H9 (cell line): ENCODE measurements around the gene CALM1. TPM values are rescaled to one million over a fixed set of nuclear protein-coding genes. Genes with fewer than 3 reads are reported as not detected.

Source experiments
- DNase-seq: peaks from one replicate; pipeline ENCODE4 v3.0.0-alpha.2; 2017
- H2AFZ ChIP-seq: one replicate; pipeline ENCODE4 v1.6.1; 2013; ENCODE audit warnings: mild to moderate bottlenecking, low read length, control low read depth, moderate library complexity
- H2AK5ac ChIP-seq: 2 replicates; pipeline ENCODE4 v1.6.1; 2013; ENCODE audit warnings: low read length, control low read depth, mixed read lengths; ENCODE audit not compliant: insufficient read length
- H2BK120ac ChIP-seq: one replicate; pipeline ENCODE4 v1.6.1; 2013; ENCODE audit warnings: low read depth, mild to moderate bottlenecking, low read length, control low read depth, inconsistent platforms; ENCODE audit not compliant: poor library complexity, severe bottlenecking
- H2BK12ac ChIP-seq: 2 replicates; pipeline ENCODE4 v1.6.1; 2013; ENCODE audit warnings: low read length, control low read depth, mixed read lengths, low read depth; ENCODE audit not compliant: insufficient read length
- H2BK15ac ChIP-seq: 2 replicates; pipeline ENCODE4 v1.6.1; 2013; ENCODE audit warnings: low read depth, low read length, control low read depth
- H2BK20ac ChIP-seq: one replicate; pipeline ENCODE4 v1.6.1; 2013; ENCODE audit warnings: low read depth, mild to moderate bottlenecking, low read length, control low read depth, inconsistent platforms; ENCODE audit not compliant: poor library complexity, severe bottlenecking
- H2BK5ac ChIP-seq: 2 replicates; pipeline ENCODE4 v1.6.1; 2013; ENCODE audit warnings: low read length, control low read depth, mixed read lengths; ENCODE audit not compliant: insufficient read length
- H3K14ac ChIP-seq: 2 replicates; pipeline ENCODE4 v1.6.1; 2013; ENCODE audit warnings: low read length, control low read depth; ENCODE audit not compliant: insufficient read depth
- H3K18ac ChIP-seq: 2 replicates; pipeline ENCODE4 v1.6.1; 2013; ENCODE audit warnings: low read depth, mild to moderate bottlenecking, mixed read lengths, low read length, control low read depth; ENCODE audit not compliant: insufficient read length
- H3K23ac ChIP-seq: 2 replicates; pipeline ENCODE4 v1.6.1; 2013; ENCODE audit warnings: low read length, control low read depth, mixed read lengths, low read depth; ENCODE audit not compliant: insufficient read length
- H3K23me2 ChIP-seq: 2 replicates; pipeline ENCODE4 v1.6.1; 2013; ENCODE audit warnings: low read depth, mild to moderate bottlenecking, mixed read lengths, low read length, control low read depth; ENCODE audit not compliant: insufficient read length, poor library complexity, severe bottlenecking
- H3K27ac ChIP-seq: 2 replicates; pipeline ENCODE4 v1.5.1; 2013; ENCODE audit warnings: low read length, control low read depth, mixed read lengths, low read depth; ENCODE audit not compliant: insufficient read length
- H3K27me3 ChIP-seq: 2 replicates; pipeline ENCODE4 v1.6.1; 2013; ENCODE audit warnings: low read length, control low read depth, inconsistent platforms; ENCODE audit not compliant: insufficient read depth
- H3K4ac ChIP-seq: 2 replicates; pipeline ENCODE4 v1.6.1; 2013; ENCODE audit warnings: low read depth, mild to moderate bottlenecking, control low read depth, inconsistent platforms, low read length, moderate library complexity
- H3K4me1 ChIP-seq: 2 replicates; pipeline ENCODE4 v1.6.1; 2013; ENCODE audit warnings: low read length, control low read depth, inconsistent platforms; ENCODE audit not compliant: insufficient read depth
- H3K4me2 ChIP-seq: 2 replicates; pipeline ENCODE4 v1.6.1; 2013; ENCODE audit warnings: low read length, control low read depth, mixed read lengths; ENCODE audit not compliant: insufficient read length, insufficient read depth
- H3K56ac ChIP-seq: 2 replicates; pipeline ENCODE4 v1.6.1; 2013; ENCODE audit warnings: low read depth, mild to moderate bottlenecking, mixed read lengths, low read length, control low read depth; ENCODE audit not compliant: insufficient read length
- H3K79me1 ChIP-seq: 2 replicates; pipeline ENCODE4 v1.6.1; 2013; ENCODE audit warnings: low read depth, mild to moderate bottlenecking, moderate library complexity, low read length, control low read depth, inconsistent platforms; ENCODE audit not compliant: insufficient read depth, poor library complexity, severe bottlenecking
- H3K79me2 ChIP-seq: 2 replicates; pipeline ENCODE4 v1.6.1; 2013; ENCODE audit warnings: low read length, control low read depth, inconsistent platforms; ENCODE audit not compliant: insufficient read depth
- H3K9ac ChIP-seq: 2 replicates; pipeline ENCODE4 v1.6.1; 2013; ENCODE audit warnings: low read length, control low read depth, mixed read lengths; ENCODE audit not compliant: insufficient read length; ENCODE audit errors: extremely low read depth
- H3K9me3 ChIP-seq: one replicate; pipeline ENCODE4 v1.6.1; 2013; ENCODE audit warnings: low read depth, low read length, inconsistent platforms; ENCODE audit not compliant: control insufficient read depth
- H3T11ph ChIP-seq: one replicate; pipeline ENCODE4 v1.6.1; 2013; ENCODE audit warnings: mild to moderate bottlenecking, low read length, control low read depth, inconsistent platforms
- H4K20me1 ChIP-seq: one replicate; pipeline ENCODE4 v1.6.1; 2013; ENCODE audit not compliant: control insufficient read depth, insufficient read length, insufficient read depth
- H4K5ac ChIP-seq: 2 replicates; pipeline ENCODE4 v1.6.1; 2013; ENCODE audit warnings: low read depth, mild to moderate bottlenecking, mixed read lengths, low read length, control low read depth; ENCODE audit not compliant: insufficient read length
- H4K8ac ChIP-seq: replicated peaks from 2 replicates; pipeline ENCODE4 v1.6.1; 2013; ENCODE audit warnings: low read length, control low read depth, mixed read lengths, low read depth; ENCODE audit not compliant: insufficient read length
- H4K91ac ChIP-seq: 2 replicates; pipeline ENCODE4 v1.6.1; 2013; ENCODE audit warnings: low read depth, mild to moderate bottlenecking, moderate library complexity, mixed read lengths, low read length, control low read depth; ENCODE audit not compliant: insufficient read length
- H3K27ac Mint-ChIP-seq, 3 experiments: 2 replicates in 2 of 3; 3 replicates in 1 of 3; pipeline ENCODE4 v1.8.0; 2020 to 2021; ENCODE audit warnings: mixed read lengths in 3 of 3, mild to moderate bottlenecking in 1 of 3, moderate library complexity in 1 of 3
- H3K27me3 Mint-ChIP-seq: 2 replicates; pipeline ENCODE4 v1.8.0; 2021; ENCODE audit warnings: low read depth, mild to moderate bottlenecking, moderate library complexity, mixed read lengths
- H3K36me3 Mint-ChIP-seq, 3 experiments: 2 replicates in 2 of 3; 3 replicates in 1 of 3; pipeline ENCODE4 v1.8.0; 2020 to 2021; ENCODE audit warnings: low read depth in 3 of 3, mixed read lengths in 3 of 3; ENCODE audit not compliant: insufficient read depth in 1 of 3
- H3K4me1 Mint-ChIP-seq, 2 experiments: 2 replicates each; pipeline ENCODE4 v1.8.0; 2020; ENCODE audit warnings: mixed read lengths in 2 of 2
- H3K4me3 Mint-ChIP-seq, 2 experiments: 2 replicates in 1 of 2; 3 replicates in 1 of 2; pipeline ENCODE4 v1.8.0; 2020 to 2021; ENCODE audit warnings: mild to moderate bottlenecking in 2 of 2, mixed read lengths in 2 of 2, moderate library complexity in 1 of 2
- H3K9me3 Mint-ChIP-seq, 2 experiments: 2 replicates in 1 of 2; 3 replicates in 1 of 2; pipeline ENCODE4 v1.8.0; 2020; ENCODE audit warnings: mild to moderate bottlenecking in 2 of 2, mixed read lengths in 2 of 2, moderate library complexity in 1 of 2
- CTCF ChIP-seq: fragments of 200-600 bp; sonication (generic); conservative IDR thresholded peaks from 3 replicates; pipeline ENCODE4 v1.8.0; 2021; ENCODE audit warnings: antibody characterized with exemption, mild to moderate bottlenecking
- WGBS: extraction: QIAGEN DNeasy Blood & Tissue Kit; methylation state at CpG from one replicate; pipeline ENCODE4 v1.1.7; 2013; ENCODE audit warnings: missing lambda C conversion rate, low lambda C conversion rate, mixed read lengths; ENCODE audit not compliant: insufficient read length; ENCODE audit errors: extremely low coverage; 5-methylcytosine and 5-hydroxymethylcytosine counted together
- total RNA-seq: library from RNA; stranded (reverse); gene quantifications from 2 replicates; pipeline ENCODE4 v1.2.1, GENCODE V29; 2021

CALM1 gene
- total RNA-seq, 1 experiment from 2014 or later: 354 TPM

GRCh38 chr14:90408713-90409112, 11.9 kb downstream of the CALM1 start:
- DNase-seq: no peak
- no CpG with 5 or more reads among the region's 6 CpGs for WGBS
- peaks cover 15 to 29% (median 23%) of the 10 kb centered on the region in 3 experiments for H3K36me3 Mint-ChIP-seq
- no peaks in the 10 kb centered on the region for H3K4me1 ChIP-seq
- no peak overlapping the region for H3K23ac ChIP-seq
- no peaks in the 10 kb centered on the region for H3K79me1 ChIP-seq
- H2AK5ac ChIP-seq: no peak overlapping the region
- H3K23me2 ChIP-seq: no peaks in the 10 kb centered on the region
- no peaks in the 10 kb centered on the region for H3K79me2 ChIP-seq
- peak overlapping the region in 1 of 3 experiments; percentile 1; a peak in 3 of 7 replicates for H3K27ac Mint-ChIP-seq
- H3K4me1 Mint-ChIP-seq: peaks cover 7 to 12% of the 10 kb centered on the region in 2 experiments
- no peaks in the 10 kb centered on the region for H3K27me3 Mint-ChIP-seq
- no peak overlapping the region for H3K14ac ChIP-seq
- H2BK15ac ChIP-seq: no peak overlapping the region
- no peaks in the 10 kb centered on the region for H3K9me3 ChIP-seq
- no peaks in the 10 kb centered on the region for H3K27me3 ChIP-seq
- no peak overlapping the region for H2BK20ac ChIP-seq
- H3K9me3 Mint-ChIP-seq: peaks cover 0 to 2% of the 10 kb centered on the region in 2 experiments; a peak in 1 of 5 replicates
- H3T11ph ChIP-seq: no peak overlapping the region
- no peak overlapping the region for H4K8ac ChIP-seq
- H2AFZ ChIP-seq: no peak overlapping the region
- no peak overlapping the region for H3K4me3 Mint-ChIP-seq
- no peak overlapping the region for H3K56ac ChIP-seq
- no peak overlapping the region for H3K18ac ChIP-seq
- no peak overlapping the region for H4K5ac ChIP-seq
- no peak for TF ChIP-seq CTCF
- no peak overlapping the region for H2BK120ac ChIP-seq
- H2BK5ac ChIP-seq: no peak overlapping the region
- H3K9ac ChIP-seq: no peak overlapping the region
- no peak overlapping the region for H3K27ac ChIP-seq
- no peak overlapping the region for H2BK12ac ChIP-seq
- H3K4ac ChIP-seq: no peak overlapping the region
- no peak overlapping the region for H4K91ac ChIP-seq
- no peaks in the 10 kb centered on the region for H4K20me1 ChIP-seq
- H3K4me2 ChIP-seq: no peak overlapping the region
